Suprapubic skin (tissue), 4 donors: ENCODE data around the gene CACNA1G. TPM values are rescaled to one million over a fixed set of nuclear protein-coding genes. Genes with fewer than 3 reads are reported as not detected.

Experiments
- DNase-seq, 2 donors: peaks; one replicate each; pipeline ENCODE4 v3.0.0-alpha.2; 2019; ENCODE audit warnings: low spot score in 2 of 2
- H3K27ac ChIP-seq: fragments of 200-600 bp; sonication (generic); one replicate; pipeline ENCODE4 v1.5.1; 2019
- H3K27me3 ChIP-seq: fragments of 200-600 bp; sonication (generic); one replicate; pipeline ENCODE4 v1.5.1; 2019
- H3K36me3 ChIP-seq: fragments of 200-600 bp; sonication (generic); one replicate; pipeline ENCODE4 v1.5.1; 2019
- H3K4me1 ChIP-seq: fragments of 200-600 bp; sonication (generic); one replicate; pipeline ENCODE4 v1.5.1; 2019
- H3K4me3 ChIP-seq: fragments of 200-600 bp; sonication (generic); one replicate; pipeline ENCODE4 v1.5.1; 2019; ENCODE audit warnings: mild to moderate bottlenecking
- H3K9me3 ChIP-seq: fragments of 200-600 bp; sonication (generic); one replicate; pipeline ENCODE4 v1.5.1; 2019
- CTCF ChIP-seq, 2 donors: fragments of 200-600 bp in 1 of 2; fragments of 450-650 bp in 1 of 2; sonication (generic) in 1 of 2; IDR thresholded peaks; one replicate each; pipeline ENCODE4 v1.5.1; 2016 to 2019; ENCODE audit warnings: antibody characterized with exemption in 2 of 2, mild to moderate bottlenecking in 1 of 2, moderate library complexity in 1 of 2
- EP300 ChIP-seq: sonication (generic); formaldehyde crosslinking; IDR thresholded peaks from one replicate; pipeline ENCODE4 v1.6.1; 2017; ENCODE audit warnings: antibody characterized with exemption
- POLR2A ChIP-seq, 2 donors: fragments of 450-650 bp; IDR thresholded peaks; one replicate each; pipeline ENCODE4 v1.6.1; 2017; ENCODE audit warnings: antibody characterized with exemption in 2 of 2, mild to moderate bottlenecking in 2 of 2, moderate library complexity in 2 of 2
- POLR2AphosphoS5 ChIP-seq, 3 donors: sonication (generic); formaldehyde crosslinking; IDR thresholded peaks; one replicate each; pipeline ENCODE4 v1.6.1; 2017; ENCODE audit warnings: antibody characterized with exemption in 3 of 3
- WGBS: methylation state at CpG from one replicate; pipeline ENCODE4 v1.1.5; 2018; 5-methylcytosine and 5-hydroxymethylcytosine counted together
- total RNA-seq, 4 donors: library from RNA; depleted of rRNA; stranded (reverse); fragments of >200 nt; gene quantifications; one replicate each; pipeline ENCODE4 v1.1.0, GENCODE V29; 2016

CACNA1G gene
- total RNA-seq, 4 donors from 2014 or later, result 1.1 to 9.9 (median 2.7) TPM

DNA sequence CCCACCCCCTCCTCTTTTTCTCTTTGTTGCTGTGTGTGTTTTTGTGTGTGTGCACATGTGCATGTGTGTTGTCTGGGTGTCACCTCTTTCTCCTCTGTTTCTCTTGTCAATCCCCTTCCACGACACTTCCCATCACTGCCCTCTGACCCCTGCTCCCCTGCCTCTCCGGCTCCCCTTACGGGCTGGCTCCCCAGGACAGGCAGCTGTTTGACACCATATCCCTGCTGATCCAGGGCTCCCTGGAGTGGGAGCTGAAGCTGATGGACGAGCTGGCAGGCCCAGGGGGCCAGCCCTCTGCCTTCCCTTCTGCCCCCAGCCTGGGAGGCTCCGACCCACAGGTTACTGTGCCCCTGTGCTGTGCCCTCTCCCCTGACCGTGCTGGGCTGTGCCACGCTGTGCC, 59.0 kb downstream of the CACNA1G start:
- 90% methylated on average over 7 of the region's 7 CpGs for WGBS
- TF ChIP-seq POLR2A (IDR thresholded peaks at IDR 0.05), result no peak
- no peak for TF ChIP-seq CTCF (IDR thresholded peaks at IDR 0.05)
- no peak for TF ChIP-seq POLR2AphosphoS5 (IDR thresholded peaks at IDR 0.05)
- no peak for TF ChIP-seq EP300
- Histone ChIP-seq H3K4me1 (peaks cover 6% of the 10 kb centered on the region), H3K9me3 (no peaks in the 10 kb centered on the region), H3K36me3 (no peaks in the 10 kb centered on the region), H3K27ac (no peak overlapping the region), H3K4me3 (no peak overlapping the region), H3K27me3 (peaks cover 19% of the 10 kb centered on the region)
- no peak for DNase-seq

DNA sequence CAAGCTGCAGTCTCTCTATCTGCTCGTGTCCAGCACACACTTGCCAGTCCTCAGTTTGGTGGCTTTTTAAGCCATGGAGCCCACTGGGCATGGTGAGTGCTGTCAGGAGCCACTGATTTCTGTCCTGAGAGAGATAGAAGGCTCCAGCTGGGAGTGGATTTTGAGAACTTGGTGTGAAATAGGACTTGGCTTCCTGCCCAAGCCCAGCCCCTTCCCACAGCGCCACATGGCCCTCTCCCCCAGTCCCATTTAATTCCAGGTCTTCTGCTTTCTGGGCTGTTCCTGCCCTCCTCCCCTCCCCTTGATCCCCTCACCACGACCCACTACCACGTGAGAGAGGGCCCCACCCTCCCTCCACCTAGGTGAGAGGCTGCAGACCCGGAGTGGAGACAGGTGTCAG, 59.7 kb downstream of the CACNA1G start:
- no peak overlapping the region for H3K4me3 ChIP-seq
- no peak for DNase-seq
- no peaks in the 10 kb centered on the region for H3K9me3 ChIP-seq
- no peak overlapping the region for H3K27ac ChIP-seq
- peaks cover 19% of the 10 kb centered on the region for H3K27me3 ChIP-seq
- WGBS, result 74% methylated on average over 5 of the region's 5 CpGs
- H3K36me3 ChIP-seq, result no peaks in the 10 kb centered on the region
- H3K4me1 ChIP-seq, result peaks cover 6% of the 10 kb centered on the region
- TF ChIP-seq POLR2A (IDR thresholded peaks at IDR 0.05) (no peak), CTCF (IDR thresholded peaks at IDR 0.05) (no peak), POLR2AphosphoS5 (IDR thresholded peaks at IDR 0.05) (no peak), EP300 (no peak)

- Histone ChIP-seq H3K9me3 (no peaks in the 10 kb centered on the region), H3K36me3 (no peaks in the 10 kb centered on the region), H3K27me3 (peaks cover 19% of the 10 kb centered on the region), H3K4me3 (no peak overlapping the region), H3K27ac (no peak overlapping the region), H3K4me1 (peaks cover 8% of the 10 kb centered on the region)
- no peak for DNase-seq
- TF ChIP-seq EP300 (no peak), POLR2AphosphoS5 (IDR thresholded peaks at IDR 0.05) (no peak), POLR2A (IDR thresholded peaks at IDR 0.05) (no peak), CTCF (IDR thresholded peaks at IDR 0.05) (no peak)
- 62% methylated on average over 17 of the region's 17 CpGs for WGBS
Measured at GRCh38 chr17:50620858-50621257, 60.3 kb downstream of the CACNA1G start.

DNA sequence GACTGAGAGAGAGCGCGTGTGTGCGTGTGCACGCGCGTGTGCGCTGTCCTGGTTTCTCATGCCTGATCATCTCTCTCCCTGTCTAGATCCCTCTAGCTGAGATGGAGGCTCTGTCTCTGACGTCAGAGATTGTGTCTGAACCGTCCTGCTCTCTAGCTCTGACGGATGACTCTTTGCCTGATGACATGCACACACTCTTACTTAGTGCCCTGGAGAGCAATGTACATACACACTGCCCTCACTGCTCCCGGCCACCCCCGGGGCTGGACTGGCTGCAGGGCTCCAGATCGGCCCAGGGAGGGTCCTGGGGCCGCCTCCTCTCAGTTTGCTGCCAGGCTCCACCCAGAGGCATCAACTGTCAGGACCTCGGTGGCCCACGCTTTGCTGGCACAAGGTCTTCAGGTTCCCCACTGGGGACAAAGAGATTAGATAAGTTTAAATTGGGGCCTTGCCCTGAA, 61.1 kb downstream of the CACNA1G start:
- Histone ChIP-seq H3K4me1 (peaks cover 14% of the 10 kb centered on the region), H3K27ac (no peak overlapping the region), H3K27me3 (peaks cover 19% of the 10 kb centered on the region), H3K4me3 (no peak overlapping the region), H3K36me3 (no peaks in the 10 kb centered on the region), H3K9me3 (no peaks in the 10 kb centered on the region)
- WGBS, result 69% methylated on average over 16 of the region's 16 CpGs
- TF ChIP-seq EP300 (no peak), POLR2A (IDR thresholded peaks at IDR 0.05) (no peak), CTCF (IDR thresholded peaks at IDR 0.05) (no peak), POLR2AphosphoS5 (IDR thresholded peaks at IDR 0.05) (no peak)
- no peak for DNase-seq

GRCh38 chr17:50624321-50624934, 63.9 kb downstream of the CACNA1G start:
- H3K9me3 ChIP-seq, result no peaks in the 10 kb centered on the region
- 75% methylated on average over 7 of the region's 7 CpGs for WGBS
- peaks cover 8% of the 10 kb centered on the region for H3K4me1 ChIP-seq
- H3K4me3 ChIP-seq, result no peak overlapping the region
- H3K36me3 ChIP-seq, result no peaks in the 10 kb centered on the region
- DNase-seq, result no peak
- TF ChIP-seq POLR2AphosphoS5 (IDR thresholded peaks at IDR 0.05) (no peak), CTCF (IDR thresholded peaks at IDR 0.05) (no peak), POLR2A (IDR thresholded peaks at IDR 0.05) (no peak), EP300 (no peak)
- H3K27ac ChIP-seq, result no peak overlapping the region
- peaks cover 28% of the 10 kb centered on the region for H3K27me3 ChIP-seq
